PC-3 (cell line): Measurements from ENCODE around the gene RAB40C. TPM values are rescaled to one million over a fixed set of nuclear protein-coding genes. Genes with fewer than 3 reads are reported as not detected.

Source experiments
- ATAC-seq: fragments of 200-7000 bp; cut with Tn5 transposase; 2 replicates; pipeline ENCODE4 v1.9.1; 2020; ENCODE audit warnings: mild to moderate bottlenecking, moderate library complexity
- BruUV-seq: library from RNA; stranded (reverse); fragments of 400-500 nt; replicated peaks from 2 replicates; lab custom pipeline; 2021; lab: Mats Ljungman, UMichigan
- CTCF ChIA-PET: fragments of 300-600 bp; sonication (Branson Sonifier 250); formaldehyde crosslinking; loops from one replicate; lab custom pipeline; 2022; ENCODE audit warnings: antibody characterized with exemption; lab: Charles Lee
- POLR2A ChIA-PET: fragments of 300-600 bp; sonication (Branson Sonifier 250); formaldehyde crosslinking; loops from one replicate; lab custom pipeline; 2022; ENCODE audit warnings: antibody characterized with exemption; ENCODE audit not compliant: unreplicated experiment; lab: Charles Lee
- DNase-seq: peaks from one replicate; pipeline ENCODE4 v3.0.0-alpha.2; 2015
- H2AFZ ChIP-seq: fragments of 300-600 bp; sonication (generic); 2 replicates; pipeline ENCODE4 v1.6.0; 2016; ENCODE audit warnings: antibody characterized with exemption, low read length
- H3F3A ChIP-seq: fragments of 300-600 bp; sonication (generic); one replicate; pipeline ENCODE4 v1.6.0; 2017; ENCODE audit warnings: antibody characterized with exemption, low read length, control low read depth, mild to moderate bottlenecking; ENCODE audit not compliant: unreplicated experiment
- H3K27ac ChIP-seq: fragments of 300-600 bp; sonication (generic); 2 replicates; pipeline ENCODE4 v1.5.1; 2016; ENCODE audit warnings: mild to moderate bottlenecking, low read length
- H3K27me3 ChIP-seq: fragments of 300-600 bp; sonication (generic); 2 replicates; pipeline ENCODE4 v1.6.1; 2016; ENCODE audit warnings: low read length, mixed read lengths
- H3K36me3 ChIP-seq: fragments of 300-600 bp; sonication (generic); 2 replicates; pipeline ENCODE4 v1.6.1; 2016; ENCODE audit warnings: low read depth, mixed run types, low read length, mixed read lengths
- H3K4me1 ChIP-seq: fragments of 300-600 bp; sonication (generic); 2 replicates; pipeline ENCODE4 v1.5.1; 2016; ENCODE audit warnings: low read length; ENCODE audit not compliant: insufficient read depth
- H3K4me2 ChIP-seq: fragments of 300-600 bp; sonication (generic); 2 replicates; pipeline ENCODE4 v1.6.0; 2016; ENCODE audit warnings: low read length
- H3K4me3 ChIP-seq: fragments of 300-600 bp; sonication (generic); 2 replicates; pipeline ENCODE4 v1.5.1; 2016; ENCODE audit warnings: mild to moderate bottlenecking, low read length, mixed read lengths
- H3K79me2 ChIP-seq: fragments of 300-600 bp; sonication (generic); 2 replicates; pipeline ENCODE4 v1.6.1; 2017; ENCODE audit warnings: low read length, mixed read lengths
- H3K9ac ChIP-seq: fragments of 300-600 bp; sonication (generic); 2 replicates; pipeline ENCODE4 v1.6.0; 2016; ENCODE audit warnings: mild to moderate bottlenecking, low read length
- H3K9me2 ChIP-seq: fragments of 300-600 bp; sonication (generic); replicated peaks from 2 replicates; pipeline ENCODE4 v1.6.1; 2016; ENCODE audit warnings: mixed run types, low read length, mixed read lengths
- H3K9me3 ChIP-seq: fragments of 300-600 bp; sonication (generic); 2 replicates; pipeline ENCODE4 v1.6.1; 2016; ENCODE audit warnings: low read length, mixed read lengths
- H4K20me1 ChIP-seq: fragments of 300-600 bp; sonication (generic); 2 replicates; pipeline ENCODE4 v1.6.1; 2016; ENCODE audit warnings: low read length, mixed read lengths
- EZH2 ChIP-seq: fragments of 300-600 bp; sonication (generic); IDR thresholded peaks from one replicate; pipeline ENCODE4 v1.6.1; 2017; ENCODE audit warnings: antibody characterized with exemption, mild to moderate bottlenecking, low read length; ENCODE audit not compliant: unreplicated experiment
- EZH2phosphoT487 ChIP-seq: fragments of 300-600 bp; sonication (generic); IDR thresholded peaks from 2 replicates; pipeline ENCODE4 v1.6.1; 2018; ENCODE audit warnings: mild to moderate bottlenecking, antibody characterized with exemption, low read length, borderline replicate concordance
- intact Hi-C: fragments of 100-400 bp; cut with micrococcal nuclease; formaldehyde crosslinking; loops from 2 replicates; pipeline ENCODE4 v1.9.0; 2023
- total RNA-seq: library from RNA; depleted of rRNA; stranded (reverse); fragments of >200 nt; gene quantifications from 2 replicates; pipeline ENCODE4 v1.2.3, GENCODE V29; 2014
- TF ChIP-seq, protein P1 (sequence below): fragments of 300-600 bp; sonication (generic); conservative IDR thresholded peaks from 2 replicates; pipeline ENCODE4 v1.5.1; 2017; ENCODE audit warnings: antibody characterized with exemption, low read depth, mild to moderate bottlenecking, low read length

The RAB40C gene
- total RNA-seq, 1 experiment from 2014 or later, result 19.5 TPM

- no TSS peak for BruUV-seq
- Histone ChIP-seq H3K4me3 (no peak overlapping the region), H3K9me3 (no peaks in the 10 kb centered on the region), H3K79me2 (no peaks in the 10 kb centered on the region), H3K4me2 (no peak overlapping the region), H3K4me1 (no peaks in the 10 kb centered on the region), H3K27ac (no peak overlapping the region), H3K9ac (no peak overlapping the region), H4K20me1 (no peaks in the 10 kb centered on the region), H3K36me3 (no peaks in the 10 kb centered on the region), H3K9me2 (no peaks in the 10 kb centered on the region), H3F3A (no peaks in the 10 kb centered on the region), H3K27me3 (peaks cover 1% of the 10 kb centered on the region; the same call in 1 of the 2 replicates), H2AFZ (no peak overlapping the region)
- CTCF ChIA-PET, result interaction anchor here (0.6 kb wide), 1 partner anchor 8 kb away, joined by 5 read pairs; no protein-coding TSS in a partner anchor
- ATAC-seq, result no peak; the same call in 1 of the 2 replicates
- DNase-seq, result no peak
- POLR2A ChIA-PET, result no interaction called here
- intact Hi-C loops, result no loop called here
- TF ChIP-seq, protein P1, sequence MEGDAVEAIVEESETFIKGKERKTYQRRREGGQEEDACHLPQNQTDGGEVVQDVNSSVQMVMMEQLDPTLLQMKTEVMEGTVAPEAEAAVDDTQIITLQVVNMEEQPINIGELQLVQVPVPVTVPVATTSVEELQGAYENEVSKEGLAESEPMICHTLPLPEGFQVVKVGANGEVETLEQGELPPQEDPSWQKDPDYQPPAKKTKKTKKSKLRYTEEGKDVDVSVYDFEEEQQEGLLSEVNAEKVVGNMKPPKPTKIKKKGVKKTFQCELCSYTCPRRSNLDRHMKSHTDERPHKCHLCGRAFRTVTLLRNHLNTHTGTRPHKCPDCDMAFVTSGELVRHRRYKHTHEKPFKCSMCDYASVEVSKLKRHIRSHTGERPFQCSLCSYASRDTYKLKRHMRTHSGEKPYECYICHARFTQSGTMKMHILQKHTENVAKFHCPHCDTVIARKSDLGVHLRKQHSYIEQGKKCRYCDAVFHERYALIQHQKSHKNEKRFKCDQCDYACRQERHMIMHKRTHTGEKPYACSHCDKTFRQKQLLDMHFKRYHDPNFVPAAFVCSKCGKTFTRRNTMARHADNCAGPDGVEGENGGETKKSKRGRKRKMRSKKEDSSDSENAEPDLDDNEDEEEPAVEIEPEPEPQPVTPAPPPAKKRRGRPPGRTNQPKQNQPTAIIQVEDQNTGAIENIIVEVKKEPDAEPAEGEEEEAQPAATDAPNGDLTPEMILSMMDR, result no peak
These were observed 35.6 kb upstream of the RAB40C start for GRCh38 chr16:554297-554621.

DNA sequence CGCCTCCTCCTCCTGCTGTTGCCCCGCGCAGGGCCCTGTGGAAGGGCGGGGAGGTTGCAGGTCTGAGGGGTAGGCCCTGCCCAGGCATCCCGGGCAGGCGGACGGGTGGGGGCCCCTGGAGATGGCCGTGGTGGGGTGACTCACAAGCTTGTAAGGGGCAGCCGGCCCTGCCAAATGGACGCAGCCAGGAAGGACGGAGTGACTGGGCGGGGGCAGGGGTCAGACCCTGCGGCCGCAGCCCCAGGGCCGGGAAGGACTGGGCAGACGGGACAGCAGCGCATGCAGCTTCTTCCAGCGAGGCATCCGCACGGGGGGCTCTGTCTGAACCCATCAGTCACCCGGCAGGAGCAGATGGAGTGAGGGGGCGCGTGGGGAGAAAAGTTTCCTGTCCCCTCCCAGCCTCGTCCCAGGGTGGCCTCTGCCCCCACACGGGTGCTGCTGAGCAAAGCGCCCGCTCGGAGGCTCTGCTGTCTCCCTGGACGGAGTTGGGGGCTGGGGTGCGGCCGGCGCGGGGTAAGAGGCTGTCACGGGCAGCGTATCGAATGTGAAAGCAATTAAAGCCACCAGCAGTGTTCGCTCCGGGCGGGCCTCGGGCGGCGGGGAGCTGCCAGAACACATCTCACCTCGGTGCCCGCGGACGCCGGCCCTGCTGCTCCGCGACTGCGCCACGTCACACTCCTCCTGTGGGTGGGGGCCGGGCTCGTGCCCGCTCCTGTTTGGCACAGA, 35.1 kb upstream of the RAB40C start:
- CTCF ChIA-PET, result no interaction called here
- BruUV-seq, result no TSS peak
- POLR2A ChIA-PET, result no interaction called here
- no peak for DNase-seq
- Histone ChIP-seq H4K20me1 (no peaks in the 10 kb centered on the region), H3K27ac (no peak overlapping the region), H3K4me3 (no peak overlapping the region), H3F3A (no peaks in the 10 kb centered on the region), H3K9ac (no peak overlapping the region), H3K9me2 (no peaks in the 10 kb centered on the region), H3K4me2 (no peak overlapping the region), H3K9me3 (no peaks in the 10 kb centered on the region), H3K27me3 (peaks cover 7% of the 10 kb centered on the region; the same call in 1 of the 2 replicates), H3K4me1 (no peaks in the 10 kb centered on the region), H3K36me3 (no peaks in the 10 kb centered on the region), H2AFZ (no peak overlapping the region), H3K79me2 (no peaks in the 10 kb centered on the region)
- intact Hi-C loops, result no loop called here
- peak; percentile 71 for ATAC-seq
- TF ChIP-seq, protein P1, result no peak
- TF ChIP-seq EZH2phosphoT487, result no peak
- TF ChIP-seq EZH2, result no peak

GRCh38 chr16:555528-556473, 34.1 kb upstream of the RAB40C start:
- Histone ChIP-seq H4K20me1 (no peaks in the 10 kb centered on the region), H2AFZ (no peak overlapping the region), H3K4me3 (no peak overlapping the region), H3K27me3 (peaks cover 9% of the 10 kb centered on the region), H3K36me3 (no peaks in the 10 kb centered on the region), H3K4me2 (no peak overlapping the region), H3K9me2 (no peaks in the 10 kb centered on the region), H3K9me3 (no peaks in the 10 kb centered on the region), H3K27ac (no peak overlapping the region), H3K4me1 (no peaks in the 10 kb centered on the region), H3F3A (no peaks in the 10 kb centered on the region), H3K9ac (no peak overlapping the region), H3K79me2 (no peaks in the 10 kb centered on the region)
- CTCF ChIA-PET, result no interaction called here
- POLR2A ChIA-PET, result no interaction called here
- intact Hi-C loops, result no loop called here
- DNase-seq, result no peak
- no TSS peak for BruUV-seq
- no peak for TF ChIP-seq EZH2
- no peak for TF ChIP-seq EZH2phosphoT487
- TF ChIP-seq, protein P1, result no peak
- ATAC-seq, result no peak
